ENCODE results near the gene MRPL28.
A peak's percentile ranks its signal among the peaks of the same experiment; 100 is the strongest.

GRCh38 chr16:352547-353403 lies 17.6 kb downstream of the MRPL28 start, which contains the start of gene AXIN1:
- TF ChIP-seq POLR2AphosphoS5 (IDR thresholded peaks at IDR 0.05; ENCODE audit: low read depth, low read length) (peak; percentile 37; the same call in 1 of the 2 replicates), GABPA (IDR thresholded peaks at IDR 0.05; ENCODE audit: low read depth) (no peak), YY1 (IDR thresholded peaks at IDR 0.05; ENCODE audit: low read depth) (no peak), EZH2phosphoT487 (IDR thresholded peaks at IDR 0.05; ENCODE audit: borderline replicate concordance, low read depth) (no peak), TAF1 (IDR thresholded peaks at IDR 0.05; ENCODE audit: borderline replicate concordance, low read depth, low read length) (no peak), RAD21 (IDR thresholded peaks at IDR 0.05; ENCODE audit: low read length) (peak; percentile 60), MXI1 (IDR thresholded peaks at IDR 0.05; ENCODE audit: low read depth, low read length) (no peak; the same call in 1 of the 2 replicates), TEAD4 (IDR thresholded peaks at IDR 0.05; ENCODE audit: borderline replicate concordance, insufficient read depth) (no peak), EP300 (IDR thresholded peaks at IDR 0.05; ENCODE audit: borderline replicate concordance in 1 of 2, low read depth in 1 of 2, low read length in 1 of 2) (no peak), GATA2 (CRISPR knock-in tag; IDR thresholded peaks at IDR 0.05) (no peak), RCOR1 (IDR thresholded peaks at IDR 0.05; ENCODE audit: low read length) (no peak)
- TF ChIP-seq, protein P1, sequence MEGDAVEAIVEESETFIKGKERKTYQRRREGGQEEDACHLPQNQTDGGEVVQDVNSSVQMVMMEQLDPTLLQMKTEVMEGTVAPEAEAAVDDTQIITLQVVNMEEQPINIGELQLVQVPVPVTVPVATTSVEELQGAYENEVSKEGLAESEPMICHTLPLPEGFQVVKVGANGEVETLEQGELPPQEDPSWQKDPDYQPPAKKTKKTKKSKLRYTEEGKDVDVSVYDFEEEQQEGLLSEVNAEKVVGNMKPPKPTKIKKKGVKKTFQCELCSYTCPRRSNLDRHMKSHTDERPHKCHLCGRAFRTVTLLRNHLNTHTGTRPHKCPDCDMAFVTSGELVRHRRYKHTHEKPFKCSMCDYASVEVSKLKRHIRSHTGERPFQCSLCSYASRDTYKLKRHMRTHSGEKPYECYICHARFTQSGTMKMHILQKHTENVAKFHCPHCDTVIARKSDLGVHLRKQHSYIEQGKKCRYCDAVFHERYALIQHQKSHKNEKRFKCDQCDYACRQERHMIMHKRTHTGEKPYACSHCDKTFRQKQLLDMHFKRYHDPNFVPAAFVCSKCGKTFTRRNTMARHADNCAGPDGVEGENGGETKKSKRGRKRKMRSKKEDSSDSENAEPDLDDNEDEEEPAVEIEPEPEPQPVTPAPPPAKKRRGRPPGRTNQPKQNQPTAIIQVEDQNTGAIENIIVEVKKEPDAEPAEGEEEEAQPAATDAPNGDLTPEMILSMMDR (IDR thresholded peaks at IDR 0.05), result peak; percentile 38; the same call in 1 of the 2 replicates
- TF ChIP-seq, protein P2, sequence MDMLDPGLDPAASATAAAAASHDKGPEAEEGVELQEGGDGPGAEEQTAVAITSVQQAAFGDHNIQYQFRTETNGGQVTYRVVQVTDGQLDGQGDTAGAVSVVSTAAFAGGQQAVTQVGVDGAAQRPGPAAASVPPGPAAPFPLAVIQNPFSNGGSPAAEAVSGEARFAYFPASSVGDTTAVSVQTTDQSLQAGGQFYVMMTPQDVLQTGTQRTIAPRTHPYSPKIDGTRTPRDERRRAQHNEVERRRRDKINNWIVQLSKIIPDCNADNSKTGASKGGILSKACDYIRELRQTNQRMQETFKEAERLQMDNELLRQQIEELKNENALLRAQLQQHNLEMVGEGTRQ (IDR thresholded peaks at IDR 0.05; ENCODE audit: borderline replicate concordance, low read depth, low read length), result no peak
- TF ChIP-seq, protein P3, sequence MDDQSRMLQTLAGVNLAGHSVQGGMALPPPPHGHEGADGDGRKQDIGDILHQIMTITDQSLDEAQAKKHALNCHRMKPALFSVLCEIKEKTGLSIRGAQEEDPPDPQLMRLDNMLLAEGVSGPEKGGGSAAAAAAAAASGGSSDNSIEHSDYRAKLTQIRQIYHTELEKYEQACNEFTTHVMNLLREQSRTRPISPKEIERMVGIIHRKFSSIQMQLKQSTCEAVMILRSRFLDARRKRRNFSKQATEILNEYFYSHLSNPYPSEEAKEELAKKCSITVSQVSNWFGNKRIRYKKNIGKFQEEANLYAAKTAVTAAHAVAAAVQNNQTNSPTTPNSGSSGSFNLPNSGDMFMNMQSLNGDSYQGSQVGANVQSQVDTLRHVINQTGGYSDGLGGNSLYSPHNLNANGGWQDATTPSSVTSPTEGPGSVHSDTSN (IDR thresholded peaks at IDR 0.05), result no peak

Data from SK-N-SH (cell line).